Placental epithelial cell (primary cell): ENCODE results near the gene RAB10. TPM values are rescaled to one million over a fixed set of nuclear protein-coding genes. Genes with fewer than 3 reads are reported as not detected.

Experiments used
- small RNA-seq: library from RNA; depleted of rRNA; stranded (forward); fragments of <200 nt; gene quantifications from one replicate; pipeline ENCODE3, GENCODE V24; 2012
- total RNA-seq: library from RNA; depleted of rRNA; stranded (reverse); fragments of >200 nt; gene quantifications from 2 replicates; pipeline ENCODE4 v1.2.3, GENCODE V29; 2012

Gene RAB10
- 92.3 and 145 TPM in 2 replicates for total RNA-seq

GRCh38 chr2:26033818-26034636, at the start of gene RAB10:
Gene RAB10 (plus strand): TSS chr2:26034084. CDS start chr2:26034609, 525 bp downstream.

GRCh38 chr2:26172871-26173775, 139.2 kb downstream of the RAB10 start, which contains the start of gene GAREM2:
Gene GAREM2 (plus strand): TSS chr2:26173088. CDS start chr2:26173221, 133 bp downstream.

Small RNA genes lying within 50 kb of the gene (small RNA-seq; reads per million reads assigned to genes)
- gene RNU6-942P (not detected), gene UQCRHP2 (not detected)

Other genes starting within 250 kb of the RAB10 start
- 5.5 and 9.7 TPM in 2 replicates for gene ASXL2, start 155.6 kb upstream of the RAB10 start, total RNA-seq
- 18.1 and 28.8 TPM in 2 replicates for gene KIF3C, start 51.6 kb upstream of the RAB10 start, total RNA-seq
- 2.7 and 12.9 TPM in 2 replicates for gene GAREM2, start 139.0 kb downstream of the RAB10 start, total RNA-seq
- 90.3 and 112 TPM in 2 replicates for gene HADHA, start 210.5 kb downstream of the RAB10 start, total RNA-seq
- gene HADHB, start 210.9 kb downstream of the RAB10 start, total RNA-seq: 87.1 and 88.3 TPM in 2 replicates